ENCODE data around the gene AKR1C4.

The AKR1C4 gene

DNA sequence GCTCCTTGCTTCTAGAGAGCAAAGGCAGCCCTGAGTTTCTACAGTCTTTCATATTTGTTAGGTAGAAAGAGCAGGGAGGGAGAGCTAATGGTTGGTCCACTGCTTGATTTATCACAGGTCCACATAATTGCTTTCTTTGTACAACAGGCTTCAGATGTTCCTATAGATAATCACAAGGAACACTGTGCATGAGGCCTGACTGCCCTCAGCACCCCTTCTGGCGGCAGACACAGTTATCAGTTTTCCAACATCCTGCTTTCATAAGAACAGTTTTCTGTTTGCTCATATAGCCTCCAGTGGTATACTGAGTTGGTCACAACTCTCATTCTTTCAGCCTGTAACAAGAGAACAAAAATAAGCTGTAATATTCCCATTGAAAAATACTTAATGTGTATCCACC, 69.7 kb downstream of the AKR1C4 start:
- Histone ChIP-seq H3K4me2 (ENCODE audit: low read length) (no peak overlapping the region), H3K36me3 (ENCODE audit: insufficient read depth, low read length) (no peaks in the 10 kb centered on the region), H3K79me2 (ENCODE audit: insufficient read depth, low read length) (no peaks in the 10 kb centered on the region), H4K20me1 (ENCODE audit: insufficient read depth, low read length) (no peaks in the 10 kb centered on the region), H3K4me3 (ENCODE audit: low read depth, low read length, poor library complexity, severe bottlenecking) (no peak overlapping the region), H3K27me3 (ENCODE audit: insufficient read depth, low read length) (no peaks in the 10 kb centered on the region), H2AFZ (ENCODE audit: low read length) (no peak overlapping the region), H3K9me3 (ENCODE audit: low read length) (no peaks in the 10 kb centered on the region), H3K27ac (ENCODE audit: low read depth, low read length, poor library complexity, severe bottlenecking) (no peak overlapping the region), H3K9ac (ENCODE audit: low read length) (no peak overlapping the region), H3K4me1 (ENCODE audit: insufficient read depth, low read length, severe bottlenecking) (no peaks in the 10 kb centered on the region), H3K9me2 (ENCODE audit: low read depth, low read length) (no peaks in the 10 kb centered on the region), H3F3A (ENCODE audit: insufficient read depth, low read length) (no peaks in the 10 kb centered on the region)
- TF ChIP-seq CTCF (IDR thresholded peaks at IDR 0.05; ENCODE audit: low read length) (no peak), EZH2 (IDR thresholded peaks at IDR 0.05; ENCODE audit: borderline replicate concordance, low read length) (no peak)

DNA sequence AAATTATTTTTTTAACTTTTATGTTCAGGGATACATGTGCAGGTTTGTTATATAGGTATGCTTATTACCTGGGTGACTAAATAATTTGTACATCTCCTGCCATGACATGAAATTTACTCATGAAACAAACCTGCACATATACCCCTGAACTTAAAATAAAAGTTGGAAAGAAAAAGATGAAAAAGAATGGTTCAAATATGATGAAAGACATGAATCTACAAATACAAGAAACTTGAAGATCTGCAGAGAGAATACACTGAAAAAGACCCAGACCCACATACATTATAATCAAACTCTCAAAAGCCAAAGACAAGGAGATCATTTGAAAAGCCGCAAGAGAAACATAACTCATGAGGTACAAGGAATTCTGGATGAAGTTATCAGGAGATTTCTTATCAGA, 70.2 kb downstream of the AKR1C4 start:
- Histone ChIP-seq H3K9me3 (ENCODE audit: low read length) (no peaks in the 10 kb centered on the region), H3F3A (ENCODE audit: insufficient read depth, low read length) (no peaks in the 10 kb centered on the region), H2AFZ (ENCODE audit: low read length) (no peak overlapping the region), H3K4me2 (ENCODE audit: low read length) (no peak overlapping the region), H3K27ac (ENCODE audit: low read depth, low read length, poor library complexity, severe bottlenecking) (no peak overlapping the region), H3K9ac (ENCODE audit: low read length) (no peak overlapping the region), H3K4me1 (ENCODE audit: insufficient read depth, low read length, severe bottlenecking) (no peaks in the 10 kb centered on the region), H3K79me2 (ENCODE audit: insufficient read depth, low read length) (no peaks in the 10 kb centered on the region), H3K9me2 (ENCODE audit: low read depth, low read length) (no peaks in the 10 kb centered on the region), H4K20me1 (ENCODE audit: insufficient read depth, low read length) (no peaks in the 10 kb centered on the region), H3K36me3 (ENCODE audit: insufficient read depth, low read length) (no peaks in the 10 kb centered on the region), H3K4me3 (ENCODE audit: low read depth, low read length, poor library complexity, severe bottlenecking) (no peak overlapping the region), H3K27me3 (ENCODE audit: insufficient read depth, low read length) (no peaks in the 10 kb centered on the region)
- no peak for TF ChIP-seq CTCF (IDR thresholded peaks at IDR 0.05; ENCODE audit: low read length)
- TF ChIP-seq EZH2 (IDR thresholded peaks at IDR 0.05; ENCODE audit: borderline replicate concordance, low read length), result no peak

DNA sequence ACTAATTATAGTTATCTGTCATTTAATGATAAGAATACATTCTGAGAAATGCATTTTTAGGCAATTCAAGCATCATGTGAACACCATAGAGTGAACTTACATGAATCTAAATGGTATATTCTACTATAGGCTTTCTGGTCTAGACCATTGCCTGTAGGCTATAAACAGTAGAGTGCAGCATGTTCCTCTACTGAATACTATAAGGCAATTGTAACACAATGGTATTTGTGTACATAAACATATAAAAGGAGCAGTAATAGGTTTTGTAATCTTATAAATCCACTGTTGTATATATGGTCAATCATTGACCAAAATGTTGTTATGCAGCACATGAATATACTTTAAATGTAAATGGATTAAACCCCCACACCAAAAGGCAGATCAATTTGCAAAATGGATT, 71.6 kb downstream of the AKR1C4 start:
- H3K9me2 ChIP-seq (ENCODE audit: low read depth, low read length), result no peaks in the 10 kb centered on the region
- no peak overlapping the region for H3K27ac ChIP-seq (ENCODE audit: low read depth, low read length, poor library complexity, severe bottlenecking)
- H3K4me1 ChIP-seq (ENCODE audit: insufficient read depth, low read length, severe bottlenecking), result no peaks in the 10 kb centered on the region
- H3F3A ChIP-seq (ENCODE audit: insufficient read depth, low read length), result no peaks in the 10 kb centered on the region
- H3K79me2 ChIP-seq (ENCODE audit: insufficient read depth, low read length), result no peaks in the 10 kb centered on the region
- H3K4me2 ChIP-seq (ENCODE audit: low read length), result no peak overlapping the region
- TF ChIP-seq EZH2 (IDR thresholded peaks at IDR 0.05; ENCODE audit: borderline replicate concordance, low read length) (no peak), CTCF (IDR thresholded peaks at IDR 0.05; ENCODE audit: low read length) (no peak)
- no peak overlapping the region for H2AFZ ChIP-seq (ENCODE audit: low read length)
- no peaks in the 10 kb centered on the region for H4K20me1 ChIP-seq (ENCODE audit: insufficient read depth, low read length)
- H3K4me3 ChIP-seq (ENCODE audit: low read depth, low read length, poor library complexity, severe bottlenecking), result no peak overlapping the region
- H3K9ac ChIP-seq (ENCODE audit: low read length), result no peak overlapping the region
- H3K27me3 ChIP-seq (ENCODE audit: insufficient read depth, low read length), result no peaks in the 10 kb centered on the region
- no peaks in the 10 kb centered on the region for H3K9me3 ChIP-seq (ENCODE audit: low read length)
- H3K36me3 ChIP-seq (ENCODE audit: insufficient read depth, low read length), result no peaks in the 10 kb centered on the region

All from OCI-LY1 (cell line).